ENCODE data around the gene QKI.

- TF ChIP-seq CTCF (conservative IDR thresholded peaks at IDR 0.05; ENCODE audit: low read depth, low read length) (no peak), EZH2 (IDR thresholded peaks at IDR 0.05; ENCODE audit: low read length, unreplicated experiment) (no peak), EZH2phosphoT487 (IDR thresholded peaks at IDR 0.05; ENCODE audit: borderline replicate concordance, low read length) (no peak)
Observed at GRCh38 chr6:163463180-163463579, 48.7 kb downstream of the QKI start.

Data from PC-3 (cell line).